ENCODE results near the gene BICRAL.

BICRAL gene

DNA sequence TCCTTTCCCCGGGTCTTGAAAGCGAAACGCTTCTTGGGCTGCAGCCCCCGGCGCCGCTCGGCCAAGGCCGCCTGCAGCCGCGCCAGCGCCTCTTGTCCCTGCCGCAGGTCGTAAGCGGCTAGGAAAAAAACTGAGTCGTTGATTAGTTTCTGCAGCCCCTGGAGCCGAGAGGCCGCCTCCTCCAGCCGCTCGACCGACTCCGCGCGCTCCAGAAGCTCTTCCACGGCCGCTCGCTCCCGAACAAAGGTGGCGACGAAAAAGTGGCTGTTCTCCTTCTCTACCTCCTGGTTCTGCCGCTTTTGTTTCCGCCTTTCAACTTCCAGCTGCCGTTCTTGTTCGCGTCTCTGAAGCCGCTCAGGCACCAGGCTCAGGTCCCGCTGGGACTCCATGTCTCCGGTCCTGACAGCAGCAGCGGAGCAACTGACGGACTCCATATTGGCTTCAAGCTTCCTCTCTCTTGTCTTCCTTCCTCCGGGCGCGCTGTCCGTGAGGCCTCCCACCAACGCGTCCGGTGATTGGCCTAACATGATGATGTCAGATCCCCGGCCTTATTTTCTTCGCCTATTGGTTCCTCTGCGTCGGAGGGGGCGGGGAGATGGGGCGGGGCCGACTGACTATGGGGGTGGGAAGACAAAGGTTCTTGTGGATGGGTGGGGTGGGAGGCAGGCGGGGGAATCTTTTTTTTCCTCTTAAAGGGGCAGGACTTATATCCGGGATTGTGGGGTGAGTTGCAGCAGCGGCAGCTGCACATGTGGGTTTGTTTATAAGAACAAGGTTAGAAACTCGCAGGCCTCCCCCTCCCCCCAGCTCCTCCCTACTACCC is 36.0 kb upstream of the BICRAL start, which contains the start of gene TBCC:
TBCC (minus strand) TSS at position 464 of the 823 bp plus-strand sequence; CDS start at position 434, 30 bp downstream.
- TF ChIP-seq, protein P1, sequence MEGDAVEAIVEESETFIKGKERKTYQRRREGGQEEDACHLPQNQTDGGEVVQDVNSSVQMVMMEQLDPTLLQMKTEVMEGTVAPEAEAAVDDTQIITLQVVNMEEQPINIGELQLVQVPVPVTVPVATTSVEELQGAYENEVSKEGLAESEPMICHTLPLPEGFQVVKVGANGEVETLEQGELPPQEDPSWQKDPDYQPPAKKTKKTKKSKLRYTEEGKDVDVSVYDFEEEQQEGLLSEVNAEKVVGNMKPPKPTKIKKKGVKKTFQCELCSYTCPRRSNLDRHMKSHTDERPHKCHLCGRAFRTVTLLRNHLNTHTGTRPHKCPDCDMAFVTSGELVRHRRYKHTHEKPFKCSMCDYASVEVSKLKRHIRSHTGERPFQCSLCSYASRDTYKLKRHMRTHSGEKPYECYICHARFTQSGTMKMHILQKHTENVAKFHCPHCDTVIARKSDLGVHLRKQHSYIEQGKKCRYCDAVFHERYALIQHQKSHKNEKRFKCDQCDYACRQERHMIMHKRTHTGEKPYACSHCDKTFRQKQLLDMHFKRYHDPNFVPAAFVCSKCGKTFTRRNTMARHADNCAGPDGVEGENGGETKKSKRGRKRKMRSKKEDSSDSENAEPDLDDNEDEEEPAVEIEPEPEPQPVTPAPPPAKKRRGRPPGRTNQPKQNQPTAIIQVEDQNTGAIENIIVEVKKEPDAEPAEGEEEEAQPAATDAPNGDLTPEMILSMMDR (conservative IDR thresholded peaks at IDR 0.05): no peak
- TF ChIP-seq ZFX (IDR thresholded peaks at IDR 0.05): peak; percentile 39; the same call in 1 of the 2 replicates
- peak within 1 kb of the TSS; percentile 79 for H3K27ac ChIP-seq

DNA sequence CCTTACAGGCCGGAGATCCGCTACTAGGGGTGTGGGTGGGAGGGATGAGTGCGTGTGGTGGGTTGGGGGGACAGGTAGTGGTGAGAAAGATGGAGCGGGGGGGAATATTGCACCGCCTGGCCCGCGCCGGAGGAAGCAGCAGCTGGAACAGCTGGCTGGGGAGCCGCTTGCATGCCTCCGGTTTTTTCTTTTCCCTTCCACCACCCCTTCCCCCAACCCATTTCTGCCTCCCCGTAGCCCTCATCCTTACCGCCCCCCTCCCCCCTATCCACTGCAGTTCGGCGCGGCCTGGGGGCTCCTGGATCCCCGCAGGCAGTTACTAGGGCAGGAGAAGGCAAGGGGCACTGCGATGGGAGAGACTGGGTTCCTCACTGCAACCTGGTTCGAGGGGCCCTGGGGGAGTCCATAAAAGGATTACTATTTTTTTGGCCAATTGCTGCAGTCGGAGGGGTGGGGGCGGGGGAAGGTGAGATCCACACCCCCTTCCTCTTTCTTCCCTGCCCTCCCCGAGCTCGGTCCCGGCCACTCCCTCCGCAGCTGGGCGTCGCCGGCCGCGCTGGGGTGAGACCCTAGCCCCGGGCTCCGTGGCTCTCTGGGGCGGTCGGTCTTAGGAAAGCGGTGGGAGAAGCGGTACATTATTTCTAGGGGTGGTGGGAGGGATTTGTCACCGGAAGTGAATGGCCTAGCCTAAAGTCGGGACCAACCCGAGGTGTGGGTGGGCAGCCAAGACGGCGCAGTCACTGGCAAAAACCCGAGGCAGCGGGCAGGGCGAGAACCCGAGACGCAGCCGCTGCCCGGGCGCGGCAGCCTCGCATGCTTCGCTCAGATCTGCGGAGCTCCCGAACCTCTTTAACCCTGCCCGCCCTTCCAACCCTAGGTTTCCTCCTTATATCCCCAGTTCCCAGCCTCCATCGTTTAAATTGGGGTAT is 35.1 kb upstream of the BICRAL start:
- peak overlapping the region; percentile 79 for H3K27ac ChIP-seq
- TF ChIP-seq, protein P1 (conservative IDR thresholded peaks at IDR 0.05): no peak
- TF ChIP-seq ZFX (IDR thresholded peaks at IDR 0.05): no peak

DNA sequence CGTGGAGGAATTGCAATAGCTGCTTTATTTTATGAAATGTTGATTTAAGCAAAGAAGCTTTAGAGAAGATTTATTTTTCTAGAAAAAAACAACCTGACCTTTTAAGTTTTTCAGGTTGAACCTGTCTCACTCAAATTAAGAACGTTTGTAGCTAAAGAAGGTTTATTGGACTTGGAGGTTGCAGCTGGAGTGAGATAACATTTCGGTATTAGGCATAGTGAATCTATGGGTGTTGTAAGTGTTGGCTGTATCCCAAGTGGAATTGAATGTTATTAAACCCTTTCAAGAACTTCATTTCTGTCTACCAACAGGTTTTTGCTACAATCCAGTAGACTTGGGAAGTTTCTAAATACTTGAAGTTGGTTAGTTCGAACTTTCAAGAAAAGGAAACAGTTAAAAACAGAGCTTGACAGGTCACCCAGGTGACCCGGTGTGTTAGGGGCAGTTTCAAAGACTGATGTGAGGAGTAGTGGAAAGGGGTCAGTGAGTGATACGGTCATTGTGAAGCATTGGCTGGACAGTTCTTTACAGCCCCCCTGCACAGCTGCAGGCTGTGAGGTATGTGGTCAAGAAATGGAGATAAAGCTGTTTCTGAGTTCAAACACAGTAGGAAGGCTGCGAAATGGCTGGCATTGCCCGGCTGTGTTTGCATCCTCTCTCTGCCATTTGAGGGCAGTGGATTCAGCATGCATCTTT is 33.5 kb upstream of the BICRAL start:
- TF ChIP-seq, protein P1 (conservative IDR thresholded peaks at IDR 0.05): no peak
- no peak for TF ChIP-seq ZFX (IDR thresholded peaks at IDR 0.05)
- peak overlapping the region; percentile 79 for H3K27ac ChIP-seq

DNA sequence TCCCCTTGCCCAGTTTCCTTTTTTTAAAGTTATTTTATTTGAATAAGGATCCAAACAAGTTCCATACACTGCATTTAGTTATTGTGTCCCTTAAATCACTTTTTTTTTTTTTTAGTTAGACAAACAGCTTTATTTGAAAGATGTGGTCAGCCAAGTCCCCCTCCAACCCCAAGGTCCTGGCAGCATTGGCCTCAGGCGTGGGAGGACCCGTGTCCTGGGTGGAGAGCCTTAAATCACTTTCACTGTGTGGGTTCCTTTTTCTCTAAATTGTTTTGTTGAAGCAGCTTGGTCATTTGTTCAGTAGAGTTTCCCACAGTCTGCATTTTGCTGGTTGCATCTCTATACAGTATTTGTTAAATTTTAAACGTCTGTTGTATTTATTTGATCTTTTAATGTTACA is 30.8 kb upstream of the BICRAL start:
- H3K27ac ChIP-seq: no peak overlapping the region
- no peak for TF ChIP-seq ZFX (IDR thresholded peaks at IDR 0.05)
- TF ChIP-seq, protein P1 (conservative IDR thresholded peaks at IDR 0.05): no peak

DNA sequence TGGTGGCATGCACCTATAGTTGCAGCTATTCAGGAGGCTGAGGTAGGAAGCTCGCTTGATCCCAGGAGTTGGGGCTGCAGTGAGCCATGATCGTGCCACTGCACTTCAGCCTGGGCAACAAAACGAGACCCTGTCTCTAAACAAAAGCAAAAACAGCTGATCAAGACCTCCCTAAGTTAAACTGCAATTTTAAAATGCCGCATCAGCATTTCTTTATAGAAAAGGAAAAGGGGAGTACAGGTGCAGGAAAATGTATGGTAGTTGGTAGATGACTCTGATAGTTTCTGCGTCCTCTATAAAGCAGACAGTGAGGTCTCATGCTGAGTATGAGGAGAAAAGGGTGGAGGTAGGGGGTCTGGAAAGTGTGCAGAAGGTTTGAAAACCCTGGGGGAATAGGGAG is 27.1 kb upstream of the BICRAL start:
- TF ChIP-seq, protein P1 (conservative IDR thresholded peaks at IDR 0.05): no peak
- no peak for TF ChIP-seq ZFX (IDR thresholded peaks at IDR 0.05)
- no peak overlapping the region for H3K27ac ChIP-seq

DNA sequence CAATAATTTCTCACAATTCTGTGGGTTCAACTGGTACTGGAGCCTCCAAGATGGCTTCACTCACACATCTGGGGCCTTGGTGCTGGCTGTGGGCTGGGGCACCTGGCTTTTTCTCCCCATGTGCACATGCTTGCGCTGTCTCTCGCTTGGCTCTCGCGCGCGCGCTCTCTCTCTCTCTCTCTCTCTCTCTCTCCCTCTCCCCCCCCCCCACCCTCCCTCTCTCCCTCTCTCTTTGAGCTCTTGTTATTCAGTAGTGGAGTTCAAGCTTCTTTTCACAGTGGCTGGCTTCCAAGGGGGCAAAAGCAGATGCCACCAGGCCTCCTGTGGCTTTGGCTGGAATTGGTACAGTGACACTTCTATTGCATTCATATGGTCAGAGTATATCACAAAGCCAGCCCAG is 25.1 kb upstream of the BICRAL start:
- H3K27ac ChIP-seq: no peak overlapping the region
- no peak for TF ChIP-seq ZFX (IDR thresholded peaks at IDR 0.05)
- TF ChIP-seq, protein P1 (conservative IDR thresholded peaks at IDR 0.05): no peak
